Ascending aorta (tissue), 2 donors: Measurements from ENCODE around the gene PLXNA4. TPM values are rescaled to one million over a fixed set of nuclear protein-coding genes. Genes with fewer than 3 reads are reported as not detected.

Experiments
- DNase-seq, 2 donors: peaks; one replicate each; pipeline ENCODE4 v3.0.0-alpha.2; 2019; ENCODE audit warnings: low spot score in 2 of 2
- H3K27ac ChIP-seq, 2 donors: fragments of 200-600 bp; sonication (generic); one replicate each; pipeline ENCODE4 v1.5.1; 2016 to 2017; ENCODE audit warnings: mild to moderate bottlenecking in 1 of 2
- H3K27me3 ChIP-seq: fragments of 200-600 bp; sonication (generic); one replicate; pipeline ENCODE4 v1.5.1; 2017
- H3K36me3 ChIP-seq, 2 donors: fragments of 200-600 bp; sonication (generic); one replicate each; pipeline ENCODE4 v1.5.1; 2016
- H3K4me1 ChIP-seq, 2 donors: fragments of 200-600 bp; sonication (generic); one replicate each; pipeline ENCODE4 v1.5.1; 2016 to 2017; ENCODE audit warnings: mild to moderate bottlenecking in 1 of 2
- H3K4me3 ChIP-seq, 2 donors: fragments of 200-600 bp; sonication (generic); one replicate each; pipeline ENCODE4 v1.5.1; 2016 to 2017; ENCODE audit warnings: mild to moderate bottlenecking in 1 of 2
- H3K9me3 ChIP-seq, 2 donors: fragments of 200-600 bp; sonication (generic); one replicate each; pipeline ENCODE4 v1.5.1; 2016
- CTCF ChIP-seq, 3 experiments: fragments of 200-600 bp in 2 of 3; fragments of 450-650 bp in 1 of 3; sonication (generic) in 2 of 3; IDR thresholded peaks; one replicate each; pipeline ENCODE4 v1.5.1; 2016 to 2019; ENCODE audit warnings: antibody characterized with exemption in 3 of 3, mild to moderate bottlenecking in 1 of 3, moderate library complexity in 1 of 3
- intact Hi-C: fragments of 100-400 bp; cut with DNase I; formaldehyde crosslinking; loops from one replicate; pipeline ENCODE4 v1.15.1; 2023
- total RNA-seq: library from RNA; depleted of rRNA; stranded (reverse); fragments of >200 nt; gene quantifications from one replicate; pipeline ENCODE4 v1.1.0, GENCODE V29; 2016

The PLXNA4 gene
- total RNA-seq, 1 donor from 2014 or later = 27.1 TPM

- H3K36me3 ChIP-seq = no peaks in the 10 kb centered on the region
- no peak for TF ChIP-seq CTCF (IDR thresholded peaks at IDR 0.05)
- intact Hi-C loops = loop anchor here (5.0 kb wide), 1 partner anchor 68 kb away; no protein-coding TSS in a partner anchor
- H3K27ac ChIP-seq = peak overlapping the region in 1 of 2 donors; percentile 78
- H3K4me3 ChIP-seq = no peak overlapping the region
- peaks cover 15 to 50% of the 10 kb centered on the region in 2 donors for H3K4me1 ChIP-seq
- DNase-seq = no peak
- no peaks in the 10 kb centered on the region for H3K27me3 ChIP-seq
- H3K9me3 ChIP-seq = no peaks in the 10 kb centered on the region
These were observed 172.0 kb downstream of the PLXNA4 start for GRCh38 chr7:132404261-132404660.

DNA sequence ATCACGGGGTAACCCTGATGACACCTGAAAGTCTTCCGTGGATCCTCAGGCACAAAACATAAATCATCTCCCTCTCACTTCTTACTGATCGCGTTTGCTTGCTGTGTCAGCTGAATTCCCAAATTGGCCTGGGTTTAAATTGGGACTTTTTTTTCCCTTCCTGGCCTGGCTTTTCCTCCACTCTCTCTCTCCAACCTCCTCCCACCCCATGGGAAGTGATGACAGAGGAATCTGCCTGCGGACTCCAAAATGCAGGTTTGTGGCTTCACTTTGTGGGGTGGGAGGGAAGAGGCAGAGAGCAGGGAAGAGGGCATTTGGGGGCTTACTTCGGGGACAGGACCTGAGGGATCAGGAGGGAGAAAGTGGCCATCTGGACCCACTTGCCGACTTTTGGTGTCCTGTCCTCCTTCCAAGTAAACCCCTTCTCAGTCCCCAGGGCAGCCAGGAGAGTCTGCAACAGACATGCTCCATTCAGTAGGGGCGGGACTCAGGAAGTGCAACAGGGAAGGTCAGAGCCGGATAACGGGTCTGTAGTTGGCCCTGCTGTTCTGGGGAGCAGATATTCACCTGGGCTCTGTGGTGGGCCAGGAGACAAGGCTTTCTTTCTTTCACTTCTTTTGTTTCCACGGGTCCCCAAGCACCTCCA, 172.7 kb downstream of the PLXNA4 start:
- DNase-seq = no peak
- Histone ChIP-seq H3K27ac (peak overlapping the region; percentile 78 to 79), H3K27me3 (no peaks in the 10 kb centered on the region), H3K9me3 (no peaks in the 10 kb centered on the region), H3K4me1 (peaks cover 15 to 50% of the 10 kb centered on the region in 2 donors), H3K36me3 (no peaks in the 10 kb centered on the region), H3K4me3 (peak overlapping the region in 1 of 2 donors; percentile 35)
- no peak for TF ChIP-seq CTCF (IDR thresholded peaks at IDR 0.05)
- intact Hi-C loops = loop anchor here (1.0 to 5.0 kb wide), 2 partner anchors 50 to 69 kb away; no protein-coding TSS in a partner anchor

DNA sequence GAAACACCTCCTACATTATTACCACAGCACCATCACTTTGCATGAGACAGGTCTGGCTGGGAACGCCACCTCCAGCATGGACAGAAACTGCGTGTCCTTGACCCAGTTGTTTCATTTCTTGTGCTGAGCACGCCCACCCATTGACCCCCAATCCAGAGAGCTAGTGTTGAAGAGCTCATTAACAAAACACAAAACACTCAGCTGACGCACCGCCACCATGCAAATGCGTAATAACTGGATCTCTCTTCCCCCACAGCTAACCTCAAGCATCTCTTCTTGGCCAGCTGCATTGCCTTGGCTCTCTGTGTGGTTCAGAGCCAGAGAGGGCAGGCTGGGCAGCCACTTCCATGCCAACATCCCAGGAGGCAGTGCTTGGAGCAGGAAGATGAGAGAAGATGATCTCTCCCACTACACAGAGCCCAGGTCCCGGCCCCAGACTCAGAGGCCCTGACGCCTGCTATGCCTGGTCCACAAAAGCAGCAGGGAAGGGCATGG, 173.5 kb downstream of the PLXNA4 start:
- TF ChIP-seq CTCF (IDR thresholded peaks at IDR 0.05) = no peak
- Histone ChIP-seq H3K4me3 (peak overlapping the region in 1 of 2 donors; percentile 35), H3K27me3 (no peaks in the 10 kb centered on the region), H3K36me3 (no peaks in the 10 kb centered on the region), H3K9me3 (no peaks in the 10 kb centered on the region), H3K4me1 (peaks cover 15 to 46% of the 10 kb centered on the region in 2 donors), H3K27ac (peak overlapping the region; percentile 78 to 79)
- intact Hi-C loops = loop anchor here (1.0 to 5.0 kb wide), 2 partner anchors 49 to 70 kb away; no protein-coding TSS in a partner anchor
- DNase-seq = peak in 1 of 2 donors; percentile 85

DNA sequence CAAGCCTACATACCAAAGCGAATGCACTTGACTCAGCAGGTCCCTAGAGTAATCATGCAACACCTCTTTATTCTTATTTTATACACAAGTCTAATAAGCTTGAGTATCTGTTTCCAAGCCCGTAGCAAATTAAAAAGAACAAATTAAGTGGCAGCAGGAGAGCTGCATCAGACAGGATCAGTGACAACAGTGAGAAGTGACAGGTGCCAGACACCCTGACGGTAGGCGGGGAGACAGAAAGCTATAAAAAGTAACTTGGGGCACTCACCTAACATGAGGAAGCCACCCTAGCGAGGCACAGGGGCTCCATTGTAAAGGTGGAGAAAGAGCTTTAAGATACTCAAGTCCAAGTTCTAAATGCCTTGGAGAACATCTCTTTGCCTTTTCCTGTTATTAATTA, 174.2 kb downstream of the PLXNA4 start:
- no peaks in the 10 kb centered on the region for H3K27me3 ChIP-seq
- no peak for TF ChIP-seq CTCF (IDR thresholded peaks at IDR 0.05)
- H3K9me3 ChIP-seq = no peaks in the 10 kb centered on the region
- no peak for DNase-seq
- intact Hi-C loops = loop anchor here (5.0 kb wide), 1 partner anchor 70 kb away; no protein-coding TSS in a partner anchor
- H3K36me3 ChIP-seq = no peaks in the 10 kb centered on the region
- H3K27ac ChIP-seq = peak overlapping the region; percentile 78 to 79
- H3K4me3 ChIP-seq = peak overlapping the region in 1 of 2 donors; percentile 35
- H3K4me1 ChIP-seq = peaks cover 15 to 41% of the 10 kb centered on the region in 2 donors

DNA sequence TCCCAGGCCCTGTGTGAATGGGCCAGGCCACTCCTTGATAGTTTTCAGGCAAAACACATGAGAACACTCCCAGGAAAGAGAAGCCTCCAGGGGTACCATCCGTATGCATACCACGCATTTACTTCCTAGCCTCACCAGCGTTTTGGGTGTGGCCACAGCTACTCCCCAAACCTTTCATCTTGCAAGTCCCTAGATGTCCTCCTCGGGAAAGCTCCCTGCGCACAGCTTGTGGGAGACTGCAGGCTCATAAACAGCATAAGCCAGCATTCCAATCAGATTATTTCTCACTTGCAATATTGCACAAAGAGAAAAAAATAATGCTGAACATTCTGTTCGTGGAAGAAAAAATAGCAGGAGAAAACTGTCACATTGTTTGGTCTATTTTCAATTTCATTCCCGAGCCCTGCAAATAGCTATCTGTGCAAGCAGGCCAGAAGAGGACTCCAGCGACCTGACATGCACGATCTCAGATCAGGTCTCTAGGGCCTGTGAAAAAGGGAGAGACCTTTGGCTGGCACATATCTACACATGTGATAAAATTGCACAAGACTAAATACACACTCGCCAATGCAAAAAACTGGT, 175.6 kb downstream of the PLXNA4 start:
- peak overlapping the region in 1 of 2 donors; percentile 22 for H3K4me3 ChIP-seq
- no peak for TF ChIP-seq CTCF (IDR thresholded peaks at IDR 0.05)
- H3K4me1 ChIP-seq = peaks cover 15 to 36% of the 10 kb centered on the region in 2 donors
- intact Hi-C loops = loop anchor here (5.0 kb wide), 1 partner anchor 72 kb away; no protein-coding TSS in a partner anchor
- no peaks in the 10 kb centered on the region for H3K27me3 ChIP-seq
- peak overlapping the region; percentile 39 to 78 for H3K27ac ChIP-seq
- peak in 1 of 2 donors; percentile 75 for DNase-seq
- H3K9me3 ChIP-seq = no peaks in the 10 kb centered on the region
- H3K36me3 ChIP-seq = no peaks in the 10 kb centered on the region
